ENCODE results near the gene TAS1R2.
A peak's percentile ranks its signal among the peaks of the same experiment; 100 is the strongest.

GRCh38 chr1:18819203-18819602 is 40.3 kb downstream of the TAS1R2 start:
- peak; percentile 32 for TF ChIP-seq EZH2 (IDR thresholded peaks at IDR 0.05; ENCODE audit: insufficient read depth, low read length)
- TF ChIP-seq CTCF (IDR thresholded peaks at IDR 0.05; ENCODE audit: insufficient read depth, low read depth, low read length) = no peak
